Erythroblast (primary cell): ENCODE data around the gene MPI.

Experiments
- GATA1 ChIP-seq: IDR thresholded peaks from 2 replicates; pipeline ENCODE4 v1.6.1; 2011; ENCODE audit warnings: low read depth, mild to moderate bottlenecking, control low read depth, low read length, moderate library complexity
- POLR2A ChIP-seq: IDR thresholded peaks from 2 replicates; pipeline ENCODE4 v1.6.1; 2011; ENCODE audit warnings: mild to moderate bottlenecking, low read length

- TF ChIP-seq POLR2A (no peak), GATA1 (no peak)
These were observed 34.0 kb upstream of the MPI start for GRCh38 chr15:74855857-74856256.
